SU-DHL-6 (cell line): ENCODE results near the gene PM20D1.

Experiments
- EZH2phosphoT487 ChIP-seq: fragments of 200-600 bp; sonication (generic), shearing (Covaris generic); conservative IDR thresholded peaks from 2 replicates; pipeline ENCODE4 v1.6.1; 2018; ENCODE audit warnings: mild to moderate bottlenecking, antibody characterized with exemption, low read length, moderate library complexity, mixed read lengths
- TF ChIP-seq, protein P1 (sequence below): fragments of 200-600 bp; sonication (generic); IDR thresholded peaks from one replicate; pipeline ENCODE4 v1.5.1; 2017; ENCODE audit warnings: antibody characterized with exemption, mild to moderate bottlenecking, low read length, moderate library complexity; ENCODE audit not compliant: insufficient read depth, poor library complexity, severe bottlenecking

DNA sequence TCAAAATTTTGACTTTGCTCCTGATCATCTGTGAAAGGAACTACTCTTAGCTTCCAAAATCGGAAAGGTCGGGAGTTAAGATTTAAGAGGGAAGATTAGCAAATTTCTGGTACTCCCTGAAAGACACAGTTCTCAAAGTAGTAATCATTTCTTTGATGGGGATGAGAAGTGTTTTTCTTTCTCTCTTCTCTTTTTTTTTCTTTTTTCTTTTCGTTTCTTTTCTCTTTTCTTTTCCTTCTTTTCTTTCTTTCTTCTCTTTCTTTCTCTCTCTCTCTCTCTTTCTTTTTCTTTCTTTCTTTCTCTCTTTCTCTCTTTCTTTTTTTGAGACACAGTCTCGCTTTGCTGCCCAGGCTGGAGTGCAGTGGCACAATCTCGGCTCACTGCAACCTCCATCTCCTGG is 69.6 kb downstream of the PM20D1 start:
- TF ChIP-seq, protein P1, sequence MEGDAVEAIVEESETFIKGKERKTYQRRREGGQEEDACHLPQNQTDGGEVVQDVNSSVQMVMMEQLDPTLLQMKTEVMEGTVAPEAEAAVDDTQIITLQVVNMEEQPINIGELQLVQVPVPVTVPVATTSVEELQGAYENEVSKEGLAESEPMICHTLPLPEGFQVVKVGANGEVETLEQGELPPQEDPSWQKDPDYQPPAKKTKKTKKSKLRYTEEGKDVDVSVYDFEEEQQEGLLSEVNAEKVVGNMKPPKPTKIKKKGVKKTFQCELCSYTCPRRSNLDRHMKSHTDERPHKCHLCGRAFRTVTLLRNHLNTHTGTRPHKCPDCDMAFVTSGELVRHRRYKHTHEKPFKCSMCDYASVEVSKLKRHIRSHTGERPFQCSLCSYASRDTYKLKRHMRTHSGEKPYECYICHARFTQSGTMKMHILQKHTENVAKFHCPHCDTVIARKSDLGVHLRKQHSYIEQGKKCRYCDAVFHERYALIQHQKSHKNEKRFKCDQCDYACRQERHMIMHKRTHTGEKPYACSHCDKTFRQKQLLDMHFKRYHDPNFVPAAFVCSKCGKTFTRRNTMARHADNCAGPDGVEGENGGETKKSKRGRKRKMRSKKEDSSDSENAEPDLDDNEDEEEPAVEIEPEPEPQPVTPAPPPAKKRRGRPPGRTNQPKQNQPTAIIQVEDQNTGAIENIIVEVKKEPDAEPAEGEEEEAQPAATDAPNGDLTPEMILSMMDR = no peak
- TF ChIP-seq EZH2phosphoT487 = no peak
